ENCODE measurements around the gene STARD5.
A peak's percentile ranks its signal among the peaks of the same experiment; 100 is the strongest.

The STARD5 gene

DNA sequence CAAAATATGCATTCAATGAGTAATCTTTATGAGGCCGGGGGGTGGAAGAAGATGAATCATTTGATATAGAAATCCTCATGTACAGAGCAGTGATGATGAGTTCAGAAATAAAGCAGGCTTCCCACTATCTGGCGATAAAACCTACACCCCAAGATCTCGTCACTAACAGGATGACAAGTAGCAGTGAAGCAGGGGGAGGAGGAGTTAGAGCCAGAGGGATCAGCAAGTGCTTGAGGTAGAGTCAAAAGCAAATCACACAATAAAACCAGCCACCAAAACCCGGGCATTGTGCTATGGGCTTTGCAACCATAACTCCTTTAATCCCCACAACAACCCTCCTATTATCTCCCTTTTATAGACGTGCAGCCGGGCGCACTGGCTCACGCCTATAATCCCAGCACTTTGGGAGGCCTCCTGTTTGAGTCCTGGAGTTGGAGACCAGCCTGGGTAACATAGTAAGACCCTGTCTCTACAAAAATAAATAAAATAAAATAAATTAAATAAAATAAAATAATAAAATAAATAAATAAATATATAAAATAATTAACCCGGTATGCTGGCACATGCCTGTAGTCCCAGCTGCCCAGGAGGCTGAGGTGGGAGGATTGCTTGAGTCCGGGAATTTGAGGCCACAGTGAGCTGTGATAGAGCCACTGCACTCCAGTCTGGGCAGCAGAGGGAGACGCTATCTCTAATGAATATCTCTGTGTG is 53.0 kb downstream of the STARD5 start:
- DNase-seq: no peak

GRCh38 chr15:81270188-81270587 is 53.8 kb downstream of the STARD5 start:
- no peak for DNase-seq

- DNase-seq: no peak
Measured at GRCh38 chr15:81268881-81269601, 54.9 kb downstream of the STARD5 start.

DNA sequence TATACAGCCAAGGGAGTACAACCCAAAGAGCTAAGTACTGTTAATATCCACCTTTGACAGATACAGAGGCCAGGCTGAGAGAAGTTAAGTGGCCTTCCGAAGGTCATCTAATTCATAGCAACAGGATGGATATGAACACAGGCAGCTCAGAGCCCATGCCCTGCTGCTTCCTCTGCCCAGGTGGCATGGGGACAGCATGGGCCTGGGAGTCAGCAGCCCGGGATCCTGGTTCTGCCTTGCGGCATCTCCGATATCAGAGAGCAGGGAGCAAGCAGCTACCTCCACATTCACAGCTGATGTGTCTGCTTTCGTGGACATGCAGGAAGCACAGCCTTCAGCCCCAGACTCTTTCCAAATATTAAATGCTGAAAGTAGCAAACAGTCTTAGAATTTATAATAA is 55.6 kb downstream of the STARD5 start:
- no peak for DNase-seq

DNA sequence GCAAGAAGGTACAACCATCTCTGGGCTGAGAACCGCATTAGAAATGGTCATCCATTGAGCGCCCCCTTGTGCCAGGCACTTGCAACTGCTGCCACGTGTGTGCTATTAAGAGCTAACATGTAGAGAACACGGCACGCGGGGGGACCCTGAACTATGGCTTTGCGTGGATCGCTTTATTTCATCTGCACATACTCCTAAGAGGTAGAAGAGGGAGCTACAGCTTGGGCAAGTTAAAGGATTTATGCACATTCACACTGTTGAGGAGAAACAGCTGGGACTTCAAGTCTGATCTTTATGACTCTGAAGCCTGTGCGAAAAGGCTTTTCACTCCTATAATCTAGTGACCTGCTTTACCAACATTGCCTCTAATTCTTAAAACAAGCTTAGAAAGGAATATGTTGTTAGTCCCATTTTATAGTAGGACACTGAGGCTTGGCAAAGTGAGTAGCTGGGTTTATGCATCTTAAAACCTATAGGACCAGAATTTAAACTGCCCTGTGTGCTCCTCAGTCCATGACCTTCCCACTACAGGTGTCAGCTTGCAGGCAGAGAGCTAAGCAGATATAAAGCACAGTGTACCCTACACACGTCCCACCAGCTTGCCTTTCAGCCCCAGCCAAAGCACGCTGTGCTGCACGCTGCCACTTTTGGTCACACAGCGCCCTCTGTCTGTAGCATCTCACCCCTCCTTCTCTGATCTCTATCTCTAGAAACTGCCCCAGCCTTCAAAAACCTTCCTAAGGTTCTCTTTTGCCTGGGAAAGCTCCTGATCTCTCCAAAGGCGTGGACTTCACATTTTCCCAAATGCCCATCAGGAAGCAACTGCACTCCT is 57.8 kb downstream of the STARD5 start:
- peak; percentile 75 for DNase-seq

DNA sequence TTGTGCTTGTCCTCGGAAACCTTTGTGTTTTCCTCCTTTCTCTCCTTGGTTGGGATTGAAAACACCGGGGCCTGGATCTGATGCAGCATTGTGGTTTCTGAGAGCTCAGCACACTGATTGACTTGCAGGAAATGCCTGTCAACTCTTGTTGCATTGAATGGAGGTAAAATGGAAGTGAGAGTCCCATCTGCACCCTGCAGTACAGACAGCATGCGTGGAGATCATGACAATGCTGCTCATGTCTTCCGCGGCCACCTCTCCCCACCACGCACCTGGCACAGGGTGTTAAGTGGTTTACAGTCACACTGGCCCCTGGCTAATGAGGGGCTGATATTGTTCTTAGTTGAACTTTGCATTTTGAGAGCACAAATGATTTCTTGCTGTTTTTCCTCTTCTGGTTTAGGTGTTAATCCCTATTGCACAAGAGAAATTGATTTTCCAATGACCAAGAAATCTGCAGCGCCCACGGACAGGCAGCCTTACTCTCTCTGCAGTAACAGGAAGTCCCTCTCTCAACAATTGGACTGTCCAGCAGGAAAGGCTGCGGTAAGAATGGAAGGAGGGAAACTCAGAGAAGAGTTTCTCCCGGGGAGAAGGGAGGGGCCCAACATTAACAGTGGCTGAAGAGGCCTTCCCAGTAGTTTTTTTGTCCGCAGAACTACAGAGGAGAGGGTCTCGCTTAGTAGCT is 58.5 kb downstream of the STARD5 start:
- no peak for DNase-seq

- DNase-seq: no peak
Measured at GRCh38 chr15:81264072-81264857, 59.7 kb downstream of the STARD5 start.

DNA sequence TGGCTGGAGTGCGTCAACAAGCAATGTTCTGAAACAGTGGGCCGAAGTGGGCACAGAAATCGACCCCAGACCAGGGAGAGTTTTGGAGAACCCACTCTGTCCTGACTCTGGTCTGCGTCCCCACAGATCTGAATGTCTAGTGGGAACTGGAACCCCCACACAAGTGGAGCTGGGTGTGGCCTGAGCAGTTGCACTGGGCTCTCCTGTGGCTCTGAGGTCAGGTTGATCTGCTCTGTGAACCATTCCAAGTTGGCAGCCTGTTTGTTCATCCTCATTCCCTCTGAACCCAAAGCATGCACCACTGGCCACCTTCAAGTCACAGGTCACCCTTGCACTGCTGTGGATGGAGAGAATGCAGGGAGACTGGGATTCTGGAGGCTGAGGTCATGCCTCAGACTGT is 60.5 kb downstream of the STARD5 start:
- DNase-seq: no peak

DNA sequence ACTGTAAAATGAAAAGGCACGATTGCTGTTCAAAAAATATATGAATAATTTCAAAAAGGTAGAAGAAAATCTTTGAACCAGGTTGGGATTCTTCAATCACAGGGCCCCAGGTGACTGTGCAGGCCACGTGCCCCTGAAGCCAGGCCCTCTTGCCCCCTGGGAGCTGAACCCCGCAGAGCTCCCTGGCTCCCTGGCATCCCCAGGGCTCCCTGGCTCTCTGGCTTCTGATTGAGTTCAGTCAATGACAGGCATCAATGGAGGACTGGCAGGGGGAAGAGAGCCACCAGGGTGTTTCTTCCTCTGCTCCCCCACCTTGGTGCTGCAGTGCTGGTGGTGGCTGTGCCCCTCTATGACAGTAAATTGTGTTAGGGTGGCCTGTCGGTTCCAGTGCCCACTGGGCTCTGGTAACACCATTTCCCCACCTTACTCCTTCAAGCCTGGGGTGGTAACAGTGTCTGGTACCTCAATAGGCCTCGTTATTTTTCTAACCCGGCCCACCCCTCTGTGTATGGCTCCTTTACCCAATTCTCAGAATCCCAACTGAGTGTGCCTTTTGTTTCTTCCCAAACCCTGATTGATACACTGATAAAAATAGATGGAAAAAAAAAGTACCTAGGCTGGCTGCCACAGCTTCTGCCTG is 62.6 kb downstream of the STARD5 start:
- no peak for DNase-seq

DNA sequence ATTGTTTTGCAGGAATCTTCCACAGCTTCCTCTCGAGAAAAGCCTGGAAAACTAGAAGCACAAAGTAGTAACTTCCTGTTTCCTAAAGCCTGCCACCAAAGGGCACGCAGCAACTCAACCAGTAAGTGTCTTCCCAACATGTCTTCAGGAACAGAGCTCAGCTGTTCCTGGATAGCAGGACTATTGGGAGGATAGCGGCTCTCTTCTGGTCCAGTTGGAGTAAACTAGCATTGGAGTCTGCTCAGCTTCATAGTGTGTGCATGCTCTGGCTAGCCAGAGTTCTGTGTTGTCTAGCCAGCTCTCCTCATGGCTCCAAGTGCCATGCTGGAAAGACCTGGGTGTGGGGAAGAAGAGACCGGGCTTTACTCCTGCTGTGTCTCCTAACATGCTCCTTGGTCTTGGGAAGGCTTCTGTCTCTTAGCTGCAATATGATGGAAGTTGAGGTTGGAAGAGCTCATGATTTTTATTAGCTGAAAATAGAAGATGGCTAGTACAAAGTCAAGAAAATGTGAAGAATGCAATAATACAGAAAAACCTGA is 64.1 kb downstream of the STARD5 start:
- DNase-seq: no peak

All from CD4-positive, alpha-beta T cell treated with Interferon gamma for 1 hour (primary cell).